ENCODE results near the gene CDC37L1.

DNA sequence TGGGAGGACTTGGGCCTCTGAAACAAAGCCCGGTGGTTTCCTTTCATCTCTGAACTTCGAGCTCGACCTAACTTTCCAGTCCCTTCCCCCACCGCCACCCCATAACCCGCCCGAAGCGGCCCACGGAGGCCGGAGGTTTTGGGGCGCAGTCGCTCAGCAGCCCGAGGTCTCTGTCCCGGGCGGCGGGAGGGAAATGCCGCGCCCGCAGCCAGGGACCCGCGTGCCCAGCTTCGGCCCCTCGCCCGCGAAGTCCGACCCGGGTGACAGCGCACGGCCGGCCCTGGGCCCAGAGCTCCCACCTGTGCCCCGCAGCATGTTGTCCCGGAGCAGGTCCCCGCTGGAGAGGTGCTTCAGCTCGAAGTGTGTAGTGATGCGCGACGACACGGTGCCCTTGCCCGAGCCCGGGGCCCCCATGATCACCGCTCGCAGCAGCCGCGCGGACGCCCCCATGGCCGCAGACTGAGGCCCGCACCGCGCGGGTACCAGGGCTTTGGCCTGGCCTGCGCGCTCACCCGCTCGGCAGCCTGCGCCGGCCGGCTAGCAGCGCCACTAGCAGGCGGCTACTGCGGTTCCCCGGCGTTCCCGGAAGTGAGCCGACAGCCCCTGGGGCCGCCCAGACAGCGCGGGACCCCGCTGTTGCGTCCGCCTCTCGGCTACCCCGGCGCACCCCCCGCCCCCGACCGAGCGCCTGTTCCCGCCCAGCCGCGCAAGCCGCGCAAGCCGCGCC, 61.4 kb downstream of the CDC37L1 start, which contains the start of gene AK3:
- TF ChIP-seq POLR2A (IDR thresholded peaks at IDR 0.05; ENCODE audit: low read length) (peak; percentile 87), GATA1 (IDR thresholded peaks at IDR 0.05; ENCODE audit: low read depth, low read length) (no peak)

All from erythroblast (primary cell).